Daoy (cell line): ENCODE results near the gene SKIDA1. TPM values are rescaled to one million over a fixed set of nuclear protein-coding genes. Genes with fewer than 3 reads are reported as not detected.

ENCODE experiments used
- DNase-seq: peaks from one replicate; pipeline ENCODE4 v3.0.0-alpha.2; 2015; ENCODE audit warnings: low read depth
- total RNA-seq: library from RNA; depleted of rRNA; stranded (reverse); fragments of >200 nt; shearing (Covaris generic); gene quantifications from 2 replicates; pipeline ENCODE4 v1.2.3, GENCODE V29; 2014

Gene SKIDA1
- total RNA-seq, 1 experiment from 2014 or later, result 0.29 TPM

- peak; percentile 26 for DNase-seq
These were observed 3.8 kb upstream of the SKIDA1 start for GRCh38 chr10:21529032-21529910.

GRCh38 chr10:21528236-21529031 is 3.0 kb upstream of the SKIDA1 start:
- no peak for DNase-seq

GRCh38 chr10:21527598-21528235 is 2.2 kb upstream of the SKIDA1 start:
- peak; percentile 20 for DNase-seq

- peak; percentile 77 for DNase-seq
These were observed 1.5 kb upstream of the SKIDA1 start for GRCh38 chr10:21526860-21527597.

- DNase-seq, result peak; percentile 81
These were observed 842 bp upstream of the SKIDA1 start for GRCh38 chr10:21526188-21526859.

- DNase-seq, result peak; percentile 39
These were observed 736 bp downstream of the SKIDA1 start for GRCh38 chr10:21524526-21525366.

DNA sequence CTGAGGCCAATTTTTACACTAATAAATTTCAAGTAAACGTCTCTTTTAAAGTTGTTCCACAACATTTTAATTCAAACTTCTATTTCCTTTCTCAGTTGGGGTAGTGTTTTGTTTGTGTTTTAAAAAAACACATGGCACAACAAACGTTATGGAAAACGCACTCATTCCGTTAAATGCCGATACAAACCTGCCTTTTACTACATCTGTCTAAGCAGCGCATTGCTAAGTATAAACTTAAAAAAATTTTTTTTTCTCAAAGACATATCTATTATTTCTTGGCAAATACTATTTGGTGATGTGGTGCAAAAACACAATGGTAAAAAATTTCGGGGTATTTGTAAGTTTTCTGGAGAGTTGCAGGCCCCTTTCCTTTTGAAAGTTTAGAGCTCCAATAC is 1.4 kb downstream of the SKIDA1 start:
- no peak for DNase-seq

DNA sequence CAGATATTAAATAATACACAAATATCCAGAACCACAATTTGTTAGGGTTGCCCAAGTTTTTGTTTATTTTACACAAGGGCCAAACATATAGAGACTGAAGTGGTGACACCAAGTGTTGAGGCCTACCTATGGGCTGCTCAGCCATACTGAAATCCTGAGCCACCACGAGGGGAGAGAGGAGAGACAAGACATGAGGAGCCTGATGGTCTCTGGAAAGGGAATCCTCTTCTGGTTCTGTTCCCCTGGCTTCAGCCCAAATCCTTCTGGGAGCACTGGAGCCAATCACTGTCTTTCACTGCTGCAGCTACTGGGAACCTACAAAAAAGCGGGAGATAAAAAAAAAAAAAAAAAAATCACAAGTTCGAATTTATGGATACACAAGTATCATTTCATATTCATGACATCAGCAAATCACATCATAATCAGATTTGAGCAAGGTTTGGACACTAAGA is 1.9 kb downstream of the SKIDA1 start:
- peak; percentile 17 for DNase-seq

GRCh38 chr10:21522631-21523406 is 2.7 kb downstream of the SKIDA1 start:
- DNase-seq, result no peak

DNA sequence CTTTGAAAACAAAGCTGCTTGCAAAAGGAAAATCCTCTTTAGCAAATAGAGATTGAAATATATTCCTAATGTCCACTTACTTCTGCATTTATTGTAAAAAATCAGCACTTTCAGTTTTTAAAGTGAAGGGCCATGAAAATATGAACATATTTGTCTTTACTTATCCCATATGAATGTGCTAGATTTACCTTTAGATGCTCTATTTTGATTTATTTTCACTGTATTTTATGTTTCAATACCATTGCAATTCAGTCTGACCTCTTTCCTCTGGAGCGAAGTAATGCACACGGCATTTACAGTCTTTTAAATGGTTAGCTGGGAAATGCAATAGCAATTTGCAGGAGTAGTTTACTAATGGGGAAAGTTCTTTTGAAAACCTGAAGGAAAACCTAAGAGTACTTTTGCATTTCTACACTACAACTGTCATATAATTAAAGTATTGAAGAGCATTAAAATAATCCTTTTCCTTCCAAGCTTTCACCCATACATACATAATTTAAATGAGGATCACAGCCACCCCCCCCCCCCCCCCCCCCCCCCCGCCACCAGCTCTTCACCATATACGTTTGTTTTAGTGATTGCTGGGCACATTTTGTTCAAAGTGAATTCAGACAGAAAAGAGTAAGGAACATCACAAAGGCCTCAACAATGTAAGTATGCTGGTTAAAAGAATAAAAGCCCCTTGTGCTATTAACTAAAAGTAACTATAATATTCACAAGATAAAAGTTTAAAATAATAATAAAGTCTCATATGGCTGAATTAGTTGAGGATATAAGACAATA is 3.5 kb downstream of the SKIDA1 start:
- no peak for DNase-seq

GRCh38 chr10:21520949-21521348 is 4.5 kb downstream of the SKIDA1 start:
- no peak for DNase-seq

GRCh38 chr10:21520509-21520908 is 5.0 kb downstream of the SKIDA1 start:
- DNase-seq, result no peak

DNA sequence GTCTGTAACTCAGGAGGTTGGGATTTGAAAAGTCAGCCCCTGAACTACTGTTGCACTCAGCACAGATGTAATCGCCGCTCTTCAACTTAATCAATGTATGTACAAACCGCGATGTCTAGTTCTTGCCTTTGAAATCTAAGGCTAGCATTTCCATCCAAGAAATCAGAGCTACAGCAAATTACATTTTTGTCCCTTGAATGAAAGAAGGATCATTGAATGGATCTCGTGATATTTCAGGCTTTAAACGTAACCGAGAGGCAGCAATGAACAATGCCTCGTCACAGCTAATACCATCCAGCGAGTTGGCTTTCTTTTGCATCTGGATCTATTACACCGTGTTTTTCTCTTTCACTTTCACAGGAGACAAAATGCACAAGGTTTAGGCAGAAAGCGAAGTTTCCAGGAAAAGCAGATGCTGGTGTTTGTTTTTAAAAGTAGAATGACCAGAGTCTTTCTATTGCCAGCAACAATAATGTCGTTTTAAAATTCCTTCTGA is 5.5 kb downstream of the SKIDA1 start:
- peak; percentile 39 for DNase-seq

DNA sequence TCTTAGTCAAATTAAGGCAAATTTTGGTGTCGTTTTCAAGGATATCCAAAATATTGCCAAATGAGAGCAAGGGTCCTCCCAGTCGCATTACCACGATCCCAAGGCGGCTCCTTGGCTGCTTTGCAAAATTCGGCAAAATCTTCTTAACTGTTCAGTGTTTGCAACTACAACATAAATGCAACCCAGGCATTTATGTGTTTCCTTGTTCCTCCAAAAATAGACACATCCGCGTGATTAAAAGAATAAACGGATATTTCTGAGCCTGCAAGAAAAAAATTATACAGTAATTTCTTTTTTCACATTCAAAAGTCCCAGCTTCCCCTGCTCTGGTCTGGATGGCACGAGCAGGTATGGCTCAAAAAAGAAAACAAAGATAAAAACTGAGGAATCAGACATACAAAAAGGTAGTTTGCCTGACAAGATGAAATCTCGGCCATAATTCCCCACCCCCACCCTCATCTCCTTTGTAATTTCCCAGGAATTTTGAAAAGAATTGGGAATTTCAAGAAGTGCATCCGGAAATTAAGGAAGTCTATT is 6.0 kb downstream of the SKIDA1 start:
- DNase-seq, result no peak

- peak; percentile 21 for DNase-seq
These were observed 6.7 kb downstream of the SKIDA1 start for GRCh38 chr10:21518641-21519396.

- peak; percentile 14 for DNase-seq
These were observed 7.3 kb downstream of the SKIDA1 start for GRCh38 chr10:21518149-21518640.
